Prostate gland (tissue), 2 donors: ENCODE results near the gene TCF12. TPM values are rescaled to one million over a fixed set of nuclear protein-coding genes. Genes with fewer than 3 reads are reported as not detected.
"Not testable (repeated sequence)": the region's sequence is repeated elsewhere in the genome, so short reads cannot be mapped to it uniquely, and the experiment has no call there.

Source experiments
- DNase-seq: peaks from one replicate; pipeline ENCODE4 v3.0.0-alpha.2; 2019; ENCODE audit warnings: low spot score
- H3K27ac ChIP-seq, 2 donors: fragments of 200-600 bp; sonication (generic); 2 replicates each; pipeline ENCODE4 v1.5.1; 2017 to 2019
- H3K27me3 ChIP-seq: fragments of 200-600 bp; sonication (generic); replicated peaks from 2 replicates; pipeline ENCODE4 v1.5.1; 2019; ENCODE audit not compliant: insufficient read depth
- H3K36me3 ChIP-seq, 2 donors: fragments of 200-600 bp; sonication (generic); 1 replicate in 1 of 2; 2 replicates in 1 of 2; pipeline versions ENCODE4 v1.5.1 to v1.8.1; 2017 to 2019
- H3K4me1 ChIP-seq: fragments of 200-600 bp; sonication (generic); replicated peaks from 2 replicates; pipeline ENCODE4 v1.5.1; 2019
- H3K4me3 ChIP-seq, 2 donors: fragments of 200-600 bp; sonication (generic); 2 replicates each; pipeline ENCODE4 v1.5.1; 2017 to 2019
- H3K9me3 ChIP-seq: fragments of 200-600 bp; sonication (generic); 2 replicates; pipeline ENCODE4 v1.5.1; 2017
- POLR2A ChIP-seq: fragments of 450-650 bp; IDR thresholded peaks from one replicate; pipeline ENCODE4 v1.6.1; 2016; ENCODE audit warnings: antibody characterized with exemption, mild to moderate bottlenecking
- POLR2AphosphoS5 ChIP-seq: sonication (generic); formaldehyde crosslinking; IDR thresholded peaks from one replicate; pipeline ENCODE4 v1.6.1; 2017; ENCODE audit warnings: antibody characterized with exemption
- WGBS: methylation state at CpG from one replicate; pipeline ENCODE4 v1.1.5; 2018; 5-methylcytosine and 5-hydroxymethylcytosine counted together
- intact Hi-C: fragments of 100-400 bp; cut with DNase I; formaldehyde crosslinking; loops from one replicate; pipeline ENCODE4 v1.14.2; 2022
- total RNA-seq, 2 donors: library from RNA; depleted of rRNA; stranded (reverse); fragments of >200 nt; gene quantifications; one replicate each; pipeline ENCODE4 v1.1.0, GENCODE V29; 2016
- TF ChIP-seq, protein P1 (sequence below), 4 experiments: fragments of 200-600 bp in 2 of 4; fragments of 450-650 bp in 2 of 4; sonication (generic) in 2 of 4; IDR thresholded peaks; 1 replicate in 3 of 4; 2 replicates in 1 of 4; pipeline ENCODE4 v1.5.1; 2016 to 2019; ENCODE audit warnings: antibody characterized with exemption in 4 of 4, mild to moderate bottlenecking in 2 of 4, moderate library complexity in 2 of 4

Gene TCF12
- total RNA-seq, 2 donors from 2014 or later: 95.4 to 123 TPM

DNA sequence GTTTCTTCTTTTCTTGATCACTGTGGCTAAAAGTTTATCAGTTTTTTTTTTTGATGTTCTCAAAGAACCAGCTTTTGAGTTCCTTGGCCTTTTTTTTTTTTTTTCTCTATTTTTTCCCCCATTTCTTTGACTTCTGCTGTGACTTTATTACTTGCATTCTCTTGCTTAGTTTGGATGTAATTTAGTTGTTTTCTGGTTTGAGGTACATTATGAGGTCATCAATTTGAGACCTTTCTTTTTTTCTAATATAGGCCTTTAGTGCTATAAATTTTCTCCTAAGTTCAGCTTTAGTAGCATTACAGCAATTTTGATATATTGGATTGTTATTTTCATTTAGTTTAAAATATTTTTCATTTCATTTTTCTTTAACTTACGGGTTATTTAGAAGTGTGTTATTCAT lies 35.3 kb downstream of the TCF12 start:
- Histone ChIP-seq H3K4me1 (no peaks in the 10 kb centered on the region), H3K9me3 (no peaks in the 10 kb centered on the region), H3K27me3 (no peaks in the 10 kb centered on the region), H3K4me3 (no peak overlapping the region), H3K27ac (no peak overlapping the region), H3K36me3 (no peaks in the 10 kb centered on the region)
- DNase-seq: no peak
- intact Hi-C loops: no loop called here
- WGBS: 98% methylated on average over 1 of the region's 1 CpG
- TF ChIP-seq, protein P1, sequence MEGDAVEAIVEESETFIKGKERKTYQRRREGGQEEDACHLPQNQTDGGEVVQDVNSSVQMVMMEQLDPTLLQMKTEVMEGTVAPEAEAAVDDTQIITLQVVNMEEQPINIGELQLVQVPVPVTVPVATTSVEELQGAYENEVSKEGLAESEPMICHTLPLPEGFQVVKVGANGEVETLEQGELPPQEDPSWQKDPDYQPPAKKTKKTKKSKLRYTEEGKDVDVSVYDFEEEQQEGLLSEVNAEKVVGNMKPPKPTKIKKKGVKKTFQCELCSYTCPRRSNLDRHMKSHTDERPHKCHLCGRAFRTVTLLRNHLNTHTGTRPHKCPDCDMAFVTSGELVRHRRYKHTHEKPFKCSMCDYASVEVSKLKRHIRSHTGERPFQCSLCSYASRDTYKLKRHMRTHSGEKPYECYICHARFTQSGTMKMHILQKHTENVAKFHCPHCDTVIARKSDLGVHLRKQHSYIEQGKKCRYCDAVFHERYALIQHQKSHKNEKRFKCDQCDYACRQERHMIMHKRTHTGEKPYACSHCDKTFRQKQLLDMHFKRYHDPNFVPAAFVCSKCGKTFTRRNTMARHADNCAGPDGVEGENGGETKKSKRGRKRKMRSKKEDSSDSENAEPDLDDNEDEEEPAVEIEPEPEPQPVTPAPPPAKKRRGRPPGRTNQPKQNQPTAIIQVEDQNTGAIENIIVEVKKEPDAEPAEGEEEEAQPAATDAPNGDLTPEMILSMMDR (IDR thresholded peaks at IDR 0.05): no peak
- TF ChIP-seq POLR2AphosphoS5 (no peak), POLR2A (no peak)

GRCh38 chr15:56955011-56955410 lies 36.6 kb downstream of the TCF12 start:
- DNase-seq, H3K4me3 ChIP-seq, H3K27me3 ChIP-seq, intact Hi-C loops, H3K27ac ChIP-seq, H3K36me3 ChIP-seq, H3K4me1 ChIP-seq, H3K9me3 ChIP-seq: not testable (repeated sequence)
- WGBS: 97% methylated on average over 5 of the region's 5 CpGs

GRCh38 chr15:56956538-56956937 lies 38.1 kb downstream of the TCF12 start:
- H3K27ac ChIP-seq: no peak overlapping the region
- intact Hi-C loops: no loop called here
- H3K4me3 ChIP-seq: no peak overlapping the region
- H3K27me3 ChIP-seq: no peaks in the 10 kb centered on the region
- TF ChIP-seq POLR2A: no peak
- TF ChIP-seq, protein P1 (IDR thresholded peaks at IDR 0.05): no peak
- no peak for TF ChIP-seq POLR2AphosphoS5
- H3K4me1 ChIP-seq: no peaks in the 10 kb centered on the region
- no peak for DNase-seq
- H3K36me3 ChIP-seq: no peaks in the 10 kb centered on the region
- H3K9me3 ChIP-seq: no peaks in the 10 kb centered on the region

- Histone ChIP-seq H3K9me3 (no peaks in the 10 kb centered on the region), H3K4me3 (no peak overlapping the region), H3K4me1 (no peaks in the 10 kb centered on the region), H3K27me3 (no peaks in the 10 kb centered on the region), H3K27ac (no peak overlapping the region), H3K36me3 (no peaks in the 10 kb centered on the region)
- 77% methylated on average over 5 of the region's 5 CpGs for WGBS
- DNase-seq: no peak
- TF ChIP-seq POLR2A: no peak
- intact Hi-C loops: no loop called here
These were observed 39.5 kb downstream of the TCF12 start for GRCh38 chr15:56957812-56958406.

GRCh38 chr15:56959318-56959648 lies 40.8 kb downstream of the TCF12 start:
- no peaks in the 10 kb centered on the region for H3K27me3 ChIP-seq
- no peak for DNase-seq
- H3K27ac ChIP-seq: no peak overlapping the region
- no peak overlapping the region for H3K4me3 ChIP-seq
- H3K9me3 ChIP-seq: no peaks in the 10 kb centered on the region
- TF ChIP-seq, protein P1 (IDR thresholded peaks at IDR 0.05): no peak
- no peak for TF ChIP-seq POLR2AphosphoS5
- TF ChIP-seq POLR2A: no peak
- no peaks in the 10 kb centered on the region for H3K4me1 ChIP-seq
- H3K36me3 ChIP-seq: no peaks in the 10 kb centered on the region
- intact Hi-C loops: no loop called here

DNA sequence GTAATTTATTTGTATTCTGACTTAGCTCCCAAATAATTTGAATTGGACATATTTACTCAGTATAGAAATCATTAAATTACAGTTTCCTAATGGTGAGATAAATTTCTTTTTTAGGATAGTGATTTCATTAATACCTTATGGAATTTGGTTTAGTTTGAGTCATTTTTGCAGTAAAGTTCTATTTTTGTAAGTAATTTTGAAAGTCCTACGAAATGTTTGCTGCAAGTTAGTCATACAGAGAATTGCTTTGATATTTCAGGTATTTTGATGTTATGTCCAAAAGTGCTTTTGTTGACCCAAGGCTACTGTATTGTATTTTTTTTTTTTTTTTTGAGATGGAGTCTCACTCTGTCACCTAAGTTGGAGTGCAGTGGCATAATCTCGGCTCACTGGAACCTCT lies 41.7 kb downstream of the TCF12 start:
- Histone ChIP-seq H3K27ac (no peak overlapping the region), H3K36me3 (no peaks in the 10 kb centered on the region), H3K27me3 (no peaks in the 10 kb centered on the region), H3K4me1 (no peaks in the 10 kb centered on the region), H3K4me3 (no peak overlapping the region), H3K9me3 (no peaks in the 10 kb centered on the region)
- no peak for DNase-seq
- intact Hi-C loops: no loop called here
- WGBS: 93% methylated on average over 2 of the region's 2 CpGs
- TF ChIP-seq POLR2AphosphoS5 (no peak), POLR2A (no peak)
- TF ChIP-seq, protein P1 (IDR thresholded peaks at IDR 0.05): no peak
